GM21786 (cell line): ENCODE data around the gene CYP2E1.
"Not testable (repeated sequence)": the region's sequence is repeated elsewhere in the genome, so short reads cannot be mapped to it uniquely, and the experiment has no call there.

Experiments used
- ATAC-seq: cut with Tn5 transposase; IDR thresholded peaks from one replicate; pipeline ENCODE4 v1.9.1; 2021; ENCODE audit not compliant: unreplicated experiment

The CYP2E1 gene

DNA sequence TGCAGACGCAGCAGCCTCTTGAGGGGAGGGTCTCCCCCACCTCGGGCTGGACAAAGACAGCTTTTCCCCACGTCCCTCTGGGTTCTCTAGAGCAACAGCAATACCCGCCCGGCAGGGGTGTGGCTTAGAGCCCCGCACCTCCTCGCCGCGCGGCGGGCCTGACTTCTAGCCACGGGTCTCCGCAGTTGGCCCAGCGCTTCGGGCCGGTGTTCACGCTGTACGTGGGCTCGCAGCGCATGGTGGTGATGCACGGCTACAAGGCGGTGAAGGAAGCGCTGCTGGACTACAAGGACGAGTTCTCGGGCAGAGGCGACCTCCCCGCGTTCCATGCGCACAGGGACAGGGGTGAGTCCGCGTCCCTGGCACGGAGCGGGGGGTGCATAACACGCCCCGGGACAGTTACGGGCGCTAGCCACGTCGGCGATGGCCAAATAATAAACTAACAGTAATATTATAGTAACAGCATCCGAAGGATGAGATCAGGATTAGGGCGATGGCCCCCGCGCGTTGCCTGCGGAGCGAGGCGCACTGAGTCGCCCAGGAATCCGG, 1.2 kb downstream of the CYP2E1 start:
- no peak for ATAC-seq

DNA sequence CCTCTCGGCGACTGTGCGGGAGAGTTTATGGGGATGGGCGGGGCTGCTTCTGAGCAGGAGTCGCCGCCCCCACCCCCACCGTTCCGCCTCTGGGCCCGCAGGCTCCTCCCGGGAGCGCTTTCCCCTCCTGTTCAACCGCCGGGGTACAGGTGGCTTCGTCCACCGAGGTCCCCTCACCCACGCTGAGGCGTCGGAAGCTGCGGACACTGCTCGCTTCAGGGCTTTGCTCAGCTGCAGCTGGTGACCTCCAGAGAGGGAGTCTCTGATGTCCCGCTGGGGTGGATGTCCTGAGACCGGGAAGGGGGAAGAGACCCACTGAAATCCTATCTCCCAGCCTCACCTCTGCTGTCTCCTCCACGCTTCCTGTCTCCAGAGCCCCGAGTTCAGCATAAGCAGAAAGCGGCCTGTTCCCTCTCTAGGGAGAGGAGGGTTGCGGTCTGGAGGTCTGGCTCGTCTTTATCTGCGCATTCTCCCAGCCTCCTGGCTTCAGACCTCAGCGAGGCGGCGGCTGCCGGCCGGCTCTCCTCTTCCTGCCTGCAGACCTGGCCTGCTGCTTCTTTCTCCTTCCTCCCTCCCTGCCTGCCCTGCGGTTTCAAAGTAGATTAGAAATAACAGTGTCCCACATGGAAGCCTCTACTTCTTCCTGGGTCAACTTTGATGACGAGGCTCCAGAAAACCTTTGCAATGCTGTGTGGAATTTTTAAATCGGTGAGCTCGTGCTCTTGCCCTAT, 1.8 kb downstream of the CYP2E1 start:
- ATAC-seq: no peak

DNA sequence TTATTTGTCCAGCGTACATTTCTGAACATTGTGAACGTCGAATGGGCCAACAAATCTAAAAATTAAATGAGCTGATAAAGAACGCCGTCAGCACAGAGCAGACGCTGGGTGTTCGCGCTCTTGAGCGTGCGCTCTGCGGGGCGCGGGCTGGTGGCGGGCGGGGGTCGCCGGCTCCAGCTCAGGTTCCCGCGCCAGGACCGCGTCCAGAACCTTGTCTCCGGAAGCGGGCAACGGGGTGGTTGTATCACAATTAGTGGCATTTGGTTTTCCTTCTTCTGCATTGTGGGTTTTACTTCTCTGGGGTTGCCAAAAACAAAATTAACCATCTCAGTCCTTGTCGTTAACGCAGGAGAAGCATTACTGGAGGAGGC, 2.4 kb downstream of the CYP2E1 start:
- no peak for ATAC-seq

DNA sequence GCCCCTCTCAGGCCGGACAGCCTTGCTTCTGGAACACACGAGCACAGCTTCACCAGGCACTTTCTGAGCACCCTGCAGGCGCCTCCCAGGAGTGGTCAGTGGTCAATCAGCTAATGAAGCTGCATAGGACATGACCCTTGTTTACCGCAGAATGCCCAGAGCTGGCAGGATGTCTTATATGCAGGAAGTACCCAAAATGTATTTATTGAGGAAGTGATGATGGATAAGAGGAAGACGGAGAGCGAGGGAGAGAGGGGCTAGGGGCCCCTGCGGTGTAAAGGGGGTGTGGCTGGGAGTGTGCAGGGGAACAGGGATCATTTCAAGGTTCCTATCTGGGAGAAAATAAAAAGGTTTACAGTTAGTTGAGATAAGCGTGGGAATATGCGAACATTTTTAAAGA, 3.3 kb downstream of the CYP2E1 start:
- no peak for ATAC-seq

DNA sequence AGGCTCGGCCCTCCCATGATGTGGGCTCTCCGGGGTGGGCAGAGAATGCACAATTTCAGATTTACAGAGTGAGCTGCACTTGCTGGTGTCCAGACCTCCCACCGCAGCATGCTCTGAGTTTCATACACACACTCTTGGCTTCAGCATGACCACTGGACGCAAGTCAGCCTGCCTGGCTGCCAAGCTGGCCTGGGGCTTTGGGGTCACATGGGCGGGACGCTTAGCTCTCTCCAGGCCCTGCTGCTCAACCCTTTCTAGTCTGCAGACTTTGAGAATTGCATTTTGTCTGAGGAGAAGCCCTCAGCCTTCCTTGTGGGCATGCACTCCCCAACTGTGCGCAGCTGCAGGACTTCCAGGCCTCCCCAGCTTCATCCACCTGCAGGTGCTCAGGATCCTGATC, 5.7 kb downstream of the CYP2E1 start:
- no peak for ATAC-seq

DNA sequence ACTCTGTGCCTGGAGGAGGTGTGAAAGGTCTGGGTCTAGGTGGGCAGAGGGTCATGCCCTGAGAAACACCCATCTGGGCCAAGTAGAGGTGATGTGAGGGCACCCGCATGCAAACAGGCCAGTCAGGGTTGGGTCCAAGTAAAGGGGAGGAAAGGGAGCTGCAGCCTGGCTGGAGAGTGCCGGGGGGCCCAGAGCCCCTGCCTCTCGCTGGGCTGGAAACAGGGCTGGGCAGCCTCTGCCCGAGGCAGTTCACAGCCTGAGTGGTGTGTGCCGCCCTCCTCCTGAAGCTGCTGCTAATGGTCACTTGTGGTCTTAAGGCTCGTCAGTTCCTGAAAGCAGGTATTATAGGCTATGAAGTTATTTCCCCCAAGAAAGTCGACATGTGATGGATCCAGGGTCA, 7.3 kb downstream of the CYP2E1 start:
- ATAC-seq: no peak

DNA sequence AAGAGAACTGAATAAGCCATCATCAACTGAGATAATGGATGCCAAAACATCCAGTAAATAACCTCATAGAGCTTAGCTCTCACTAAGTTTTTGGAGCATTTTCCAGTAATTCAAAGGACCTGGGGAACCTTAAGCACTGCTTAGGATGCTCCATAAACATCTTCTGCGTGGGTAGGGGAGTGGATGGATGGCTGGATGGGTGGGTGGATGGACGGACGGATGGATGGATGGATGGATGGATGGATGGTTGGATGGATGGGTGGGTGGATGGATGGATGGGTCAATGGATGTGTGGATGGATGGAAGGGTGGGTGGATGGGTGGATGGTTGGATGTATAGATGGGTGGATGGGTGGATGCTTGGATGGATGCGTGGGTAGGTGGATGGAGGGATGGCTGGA, 9.0 kb downstream of the CYP2E1 start:
- ATAC-seq: no peak

DNA sequence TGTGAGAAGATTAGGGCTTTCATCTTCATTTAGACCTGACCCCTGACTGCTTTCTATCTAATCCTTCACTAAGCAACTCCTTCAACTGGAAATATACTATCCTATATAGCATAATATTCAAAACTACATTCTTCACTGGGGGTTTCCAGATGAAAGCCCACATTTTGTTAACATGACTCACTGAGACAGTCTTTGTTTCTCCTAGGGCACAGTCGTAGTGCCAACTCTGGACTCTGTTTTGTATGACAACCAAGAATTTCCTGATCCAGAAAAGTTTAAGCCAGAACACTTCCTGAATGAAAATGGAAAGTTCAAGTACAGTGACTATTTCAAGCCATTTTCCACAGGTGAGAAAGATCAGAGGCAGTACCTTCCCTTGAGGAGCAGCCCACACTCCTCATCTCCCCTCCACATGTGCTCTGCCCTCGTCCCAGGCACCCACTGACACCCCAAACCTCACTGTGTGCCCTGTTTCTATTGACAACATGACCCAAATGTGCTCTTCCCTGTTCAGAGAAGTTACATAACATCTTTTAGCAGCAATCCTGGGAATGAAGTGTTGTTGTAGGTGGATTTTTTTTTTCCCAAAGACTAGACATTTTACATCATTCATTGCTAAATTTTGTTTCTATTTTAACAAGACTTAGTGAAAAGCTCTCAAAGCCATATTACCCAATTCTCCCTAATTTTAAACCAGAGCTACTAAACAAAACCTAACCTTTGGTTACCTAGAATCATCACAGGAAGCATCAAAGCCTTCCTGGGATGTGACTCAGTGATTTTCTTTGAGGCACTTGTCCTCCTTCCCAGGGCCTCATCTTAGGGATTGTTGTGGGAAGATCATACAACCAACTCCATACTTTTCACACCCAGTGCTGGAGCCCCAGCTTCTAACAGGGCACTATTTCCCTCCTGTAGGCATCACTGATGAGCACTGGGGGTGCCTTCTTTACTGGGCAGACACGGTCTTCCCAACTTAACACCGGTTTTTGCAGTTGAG, 10.7 kb downstream of the CYP2E1 start:
- no peak for ATAC-seq

DNA sequence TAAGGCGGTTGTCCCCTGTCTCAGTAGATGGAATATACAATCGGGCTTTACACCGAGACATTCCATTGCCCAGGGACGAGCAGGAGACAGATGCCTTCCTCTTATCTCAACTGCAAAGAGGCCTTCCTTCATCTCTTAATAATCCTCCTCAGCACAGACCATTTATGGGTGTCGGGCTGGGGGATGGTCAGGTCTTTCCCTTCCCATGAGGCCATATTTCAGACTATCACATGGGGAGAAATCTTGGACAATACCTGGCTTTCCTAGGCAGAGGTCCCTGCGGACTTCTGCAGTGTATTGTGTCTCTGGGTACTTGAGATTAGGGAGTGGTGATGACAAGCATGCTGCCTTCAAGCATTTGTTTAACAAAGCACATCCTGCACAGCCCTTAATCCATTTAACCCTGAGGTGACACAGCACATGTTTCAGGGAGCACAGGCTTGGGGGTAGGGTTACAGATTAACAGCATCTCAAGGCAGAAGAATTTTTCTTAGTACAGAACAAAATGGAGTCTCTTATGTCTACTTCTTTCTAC, 14.3 kb downstream of the CYP2E1 start:
- ATAC-seq: not testable (repeated sequence)

DNA sequence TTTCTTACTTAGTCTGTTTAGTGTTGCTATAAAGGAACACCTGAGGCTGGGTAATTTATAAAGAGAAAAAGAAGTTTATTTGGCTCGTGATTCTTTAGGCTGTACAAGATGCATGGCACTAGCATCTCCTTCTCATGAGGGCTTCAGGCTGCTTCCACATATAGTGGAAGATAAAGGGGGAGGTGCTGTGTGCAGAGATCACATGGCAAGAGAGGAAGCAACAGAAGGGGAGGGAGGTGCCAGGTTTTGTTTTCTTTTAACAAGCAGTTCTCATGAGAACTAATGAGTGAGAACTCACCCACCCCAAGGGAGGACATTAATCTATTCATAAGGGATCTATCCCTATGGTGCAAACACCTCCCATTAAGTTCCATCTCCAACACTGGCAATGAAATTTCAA, 17.3 kb downstream of the CYP2E1 start:
- ATAC-seq: no peak

DNA sequence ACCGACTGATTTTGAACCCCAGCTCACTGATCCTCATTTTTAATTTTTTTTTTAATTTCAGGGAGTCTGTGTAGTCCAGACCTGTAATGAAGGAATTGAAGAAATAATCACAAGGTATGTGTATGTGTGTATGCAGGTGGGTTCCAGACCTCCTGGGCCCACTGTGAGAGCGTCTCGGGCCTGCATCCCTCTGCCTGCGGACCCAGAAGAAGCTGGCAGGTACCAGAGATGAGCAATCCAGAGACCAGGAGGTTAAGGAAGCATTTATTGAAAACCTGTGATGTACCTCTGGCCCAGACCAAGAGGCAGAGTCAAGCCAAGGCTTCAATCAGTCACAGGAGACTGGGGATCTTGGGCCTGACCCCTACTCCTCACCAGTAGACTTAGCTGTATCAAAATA, 27.4 kb downstream of the CYP2E1 start:
- no peak for ATAC-seq

DNA sequence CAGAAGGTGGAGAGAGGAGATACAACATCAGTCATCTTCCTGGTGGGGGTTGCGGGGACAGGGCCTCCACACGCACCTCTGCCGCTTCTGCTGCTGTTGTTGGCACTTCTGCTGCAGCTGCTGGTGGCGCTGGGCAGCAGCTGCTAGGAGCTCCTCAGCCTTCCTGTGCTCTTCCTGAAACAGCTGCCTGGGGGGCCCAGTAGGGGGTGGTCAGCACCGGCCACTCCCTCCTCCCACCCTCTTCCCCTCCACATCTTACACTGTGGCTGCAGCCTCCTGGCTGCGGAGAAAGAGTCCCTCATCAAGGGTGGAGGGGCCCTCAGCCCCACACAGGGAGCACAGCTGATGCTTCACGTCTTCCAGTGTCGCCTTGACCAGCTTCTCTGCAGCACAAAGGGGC, 28.4 kb downstream of the CYP2E1 start:
- ATAC-seq: no peak

DNA sequence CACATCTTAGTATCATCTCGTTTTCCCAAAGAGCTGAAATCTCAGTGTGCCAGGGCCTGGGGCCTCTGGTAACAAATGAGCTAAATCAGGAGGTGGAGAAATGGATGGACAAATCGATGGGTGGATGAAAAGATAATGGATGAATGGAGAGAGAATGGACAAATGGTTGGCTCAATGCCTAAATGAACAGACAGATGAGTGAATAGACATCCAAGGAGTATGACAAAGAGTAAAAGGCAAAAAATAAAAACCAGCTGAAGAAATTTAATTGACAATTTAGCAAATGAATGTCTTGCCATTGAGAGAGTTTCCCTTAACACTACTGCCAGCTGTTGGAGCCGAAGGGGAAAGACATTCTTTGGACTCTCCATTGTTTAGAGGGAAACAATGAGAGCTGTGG, 30.2 kb downstream of the CYP2E1 start:
- ATAC-seq: no peak

DNA sequence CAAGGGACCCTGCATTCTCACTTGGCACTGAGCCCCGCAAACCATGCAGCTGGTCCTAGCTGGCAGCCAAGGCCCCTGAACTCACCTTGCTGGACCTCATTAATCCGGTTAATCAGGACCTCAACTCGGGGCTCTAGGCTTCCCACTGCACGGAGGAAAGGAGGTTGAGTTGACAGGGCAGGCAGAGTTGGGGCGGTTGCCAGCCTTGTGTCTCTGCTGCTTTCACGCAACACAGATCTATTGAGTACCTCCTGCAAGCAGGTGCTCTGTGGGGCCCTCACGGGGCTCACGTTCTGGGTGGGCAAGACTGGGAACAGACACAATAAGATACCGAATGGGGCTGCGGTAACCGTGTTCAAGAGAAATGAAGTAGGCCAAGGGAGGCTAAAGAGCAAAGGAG, 32.1 kb downstream of the CYP2E1 start:
- ATAC-seq: no peak

DNA sequence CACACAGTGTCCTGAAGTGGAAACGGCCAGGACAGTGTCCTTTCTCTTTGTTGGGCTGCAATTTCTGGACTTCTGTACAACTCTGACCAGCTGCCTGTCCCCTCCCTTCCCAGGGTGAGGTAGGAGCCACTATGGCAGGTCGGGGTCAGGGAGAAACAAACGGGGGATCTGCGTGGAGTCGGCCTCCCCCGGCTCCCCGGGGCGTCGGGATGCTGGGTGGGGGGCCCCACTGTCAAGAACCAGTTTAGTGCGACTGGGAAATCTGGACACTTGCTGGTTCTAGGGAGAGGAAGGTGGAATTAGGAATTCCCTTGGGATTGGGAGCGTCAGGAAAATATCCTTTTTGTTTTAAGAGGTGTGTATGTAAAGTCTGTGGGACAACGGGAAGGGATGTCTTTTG, 37.7 kb downstream of the CYP2E1 start:
- no peak for ATAC-seq

DNA sequence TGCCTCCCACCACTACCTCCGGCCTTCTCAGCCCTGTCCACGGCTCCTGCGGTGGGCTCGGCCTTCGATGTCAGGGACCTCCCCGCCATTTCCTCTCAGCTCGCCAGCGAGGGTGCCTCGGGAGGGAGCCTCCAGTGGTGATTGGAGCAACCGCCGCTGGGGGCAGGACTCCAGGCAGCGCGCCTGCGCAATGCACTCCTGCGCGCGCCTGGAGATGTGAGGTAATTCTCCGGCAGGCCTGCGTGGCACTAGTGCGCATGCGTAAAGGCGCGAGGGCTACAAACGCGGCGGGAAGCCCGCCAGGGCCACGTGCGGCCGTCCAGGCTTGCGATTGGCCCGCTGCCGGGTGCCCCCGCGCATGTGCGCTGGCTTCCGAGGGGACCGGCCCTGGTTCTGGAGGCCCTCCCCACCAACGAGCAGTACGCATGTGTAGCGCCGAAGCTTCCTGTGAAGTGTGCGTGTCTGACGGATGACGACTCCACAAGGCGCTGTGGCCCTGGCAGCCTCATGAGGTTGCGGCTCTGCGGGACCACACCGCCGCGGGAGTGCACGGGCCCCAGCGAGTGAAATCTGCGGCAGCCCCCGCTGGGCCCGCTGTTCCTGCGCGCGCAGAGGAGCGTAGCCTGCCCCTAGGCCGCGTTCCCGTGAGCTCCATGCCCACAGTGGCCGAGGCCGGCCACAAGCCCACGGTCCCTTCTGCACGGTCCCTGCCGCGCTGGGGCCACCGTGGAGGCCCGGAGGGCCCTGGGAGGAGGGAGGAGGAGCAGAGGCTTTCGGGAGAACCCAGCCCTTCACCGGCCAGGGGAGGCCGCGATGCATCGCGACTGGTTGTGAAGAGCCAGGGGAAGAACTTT, 38.5 kb downstream of the CYP2E1 start, which contains the start of gene SYCE1:
TSS of gene SYCE1 (minus strand) at position 143 of the 854 bp plus-strand sequence. CDS start at position 89, 54 bp downstream.
- no peak for ATAC-seq

DNA sequence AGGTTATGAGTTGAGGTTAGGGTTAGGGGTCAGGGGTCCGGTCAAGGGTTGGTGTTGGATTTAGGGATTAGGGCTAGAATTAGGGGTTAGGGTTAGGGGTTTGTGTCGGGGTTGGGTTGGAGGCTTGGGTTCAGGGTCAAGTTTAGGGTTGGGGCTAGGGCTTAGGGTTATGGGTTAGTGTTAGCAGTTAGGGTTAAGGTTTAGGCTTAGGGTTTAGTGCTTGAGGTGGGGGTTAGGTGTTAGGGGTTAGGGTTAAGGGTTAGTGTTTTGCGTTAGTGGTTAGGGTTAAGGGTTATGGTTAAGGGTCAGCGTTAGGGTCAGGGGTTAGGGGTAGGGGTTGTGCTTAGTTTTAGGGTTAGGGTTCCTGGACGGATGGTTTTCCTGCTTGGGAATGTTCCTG, 40.0 kb downstream of the CYP2E1 start:
- no peak for ATAC-seq

DNA sequence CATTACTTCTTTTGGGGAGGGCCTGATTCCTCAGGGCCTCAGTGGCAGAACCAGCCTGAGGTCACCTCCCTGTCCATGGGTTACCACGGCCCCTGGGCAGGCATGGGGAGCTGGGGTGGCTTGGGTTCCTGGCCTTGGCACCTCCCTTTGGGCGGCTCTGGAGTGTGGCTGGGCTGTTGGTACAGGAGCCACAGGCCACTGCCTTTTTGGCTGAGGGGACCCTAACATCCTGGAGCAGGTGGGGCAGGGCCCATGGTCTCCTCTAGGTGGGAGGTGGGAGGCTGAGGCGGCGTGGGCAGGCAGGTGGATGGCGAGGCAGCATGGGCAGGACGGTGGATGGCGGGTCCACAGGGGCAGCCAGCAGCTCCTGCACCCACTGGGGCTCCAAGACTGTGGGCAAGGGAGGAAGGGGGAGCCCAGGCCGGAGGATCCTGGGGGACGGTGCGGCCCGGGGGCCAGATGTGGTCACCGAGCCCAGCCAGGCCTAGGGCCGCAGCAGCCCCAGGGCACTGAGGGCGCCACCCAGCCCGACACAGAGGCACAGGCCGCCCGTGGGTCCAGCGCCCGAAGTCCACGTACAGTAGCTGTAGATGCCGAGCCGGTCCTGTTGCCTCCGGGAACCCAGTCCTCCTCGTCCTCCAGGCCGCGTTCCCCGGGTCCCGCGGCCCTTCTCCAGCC, 40.6 kb downstream of the CYP2E1 start:
- no peak for ATAC-seq

DNA sequence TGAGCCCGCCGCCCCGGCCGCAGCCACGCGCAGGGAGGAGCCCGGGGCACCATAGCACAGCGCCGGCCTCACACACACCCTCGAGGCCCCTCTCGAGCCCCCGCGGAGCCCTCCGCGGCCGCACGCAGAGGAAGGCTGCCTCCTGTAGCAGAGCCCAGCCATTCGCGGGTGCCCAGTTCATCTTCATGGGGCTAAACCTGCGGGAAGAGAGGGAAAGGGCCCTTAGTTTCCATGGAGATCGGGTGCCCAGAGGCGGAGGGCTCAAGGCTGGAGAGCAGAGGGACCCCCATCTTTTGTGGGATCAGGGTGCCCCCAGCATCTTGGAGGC, 41.1 kb downstream of the CYP2E1 start:
- ATAC-seq: no peak

DNA sequence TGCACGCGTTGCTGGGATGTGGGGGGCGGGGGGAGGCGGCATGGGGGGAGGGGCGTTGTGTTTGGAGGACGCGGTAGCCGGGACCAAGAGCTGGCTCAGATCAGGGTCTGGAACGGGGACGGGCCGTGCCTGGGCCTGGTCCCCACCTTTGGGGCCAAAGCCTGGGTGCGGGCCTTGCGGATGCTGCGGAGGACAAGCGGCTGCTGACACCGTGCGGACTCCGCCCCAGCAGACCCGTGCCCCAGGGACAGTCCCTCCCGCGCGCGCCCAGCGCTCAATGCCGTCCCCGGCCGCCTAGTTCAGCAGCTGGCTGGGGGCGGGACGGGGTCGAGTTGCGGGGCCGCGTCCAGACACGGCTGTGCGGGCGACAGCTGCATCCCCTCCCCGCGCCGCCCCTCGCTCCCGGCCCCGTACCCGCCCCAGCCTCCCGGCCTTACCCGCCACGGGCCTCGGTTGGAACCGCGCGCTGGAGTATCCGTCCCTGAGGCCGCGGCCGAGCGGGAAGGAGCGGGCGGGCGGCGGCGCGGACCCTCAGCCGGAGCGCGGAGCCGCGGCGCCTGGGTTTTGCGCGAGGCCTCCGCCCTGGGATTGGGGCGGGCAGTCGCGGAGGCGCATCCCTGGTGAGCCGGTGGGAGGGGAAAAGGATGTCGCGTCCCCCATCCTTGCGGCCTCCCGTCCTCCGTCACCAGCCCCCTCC, 41.8 kb downstream of the CYP2E1 start:
- not testable (repeated sequence) for ATAC-seq
